Measurements from ENCODE around the gene CSN2. TPM values are rescaled to one million over a fixed set of nuclear protein-coding genes. Genes with fewer than 3 reads are reported as not detected.

Gene CSN2, protein sequence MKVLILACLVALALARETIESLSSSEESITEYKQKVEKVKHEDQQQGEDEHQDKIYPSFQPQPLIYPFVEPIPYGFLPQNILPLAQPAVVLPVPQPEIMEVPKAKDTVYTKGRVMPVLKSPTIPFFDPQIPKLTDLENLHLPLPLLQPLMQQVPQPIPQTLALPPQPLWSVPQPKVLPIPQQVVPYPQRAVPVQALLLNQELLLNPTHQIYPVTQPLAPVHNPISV
- total RNA-seq (2022) (not detected in 2 replicates), Bru-seq, nascent RNA (not detected), BruChase-seq, experiment 1, labeled RNA remaining after a 6-hour chase (not detected), BruChase-seq, experiment 2, labeled RNA remaining after a 2-hour chase (not detected)
- long read RNA-seq = 0 reads

DNA sequence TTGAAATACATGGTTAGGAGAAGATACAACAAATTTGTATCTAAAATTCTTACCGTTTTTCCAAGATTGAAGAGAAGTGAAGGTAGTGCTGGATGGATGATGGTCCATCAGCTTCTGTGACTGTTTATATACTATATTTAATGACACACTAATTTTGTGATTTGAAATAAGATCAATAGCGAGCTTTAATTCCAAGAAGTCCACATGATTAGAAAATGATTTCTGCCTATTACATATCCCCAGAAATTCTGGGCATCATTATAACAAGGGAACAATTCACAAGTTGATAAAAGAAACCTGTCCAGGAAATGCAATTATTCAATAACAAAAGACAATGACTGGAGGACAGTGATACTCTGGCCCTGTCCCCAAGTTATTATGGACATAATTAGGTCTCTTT, at the start of gene CSN2:
Gene CSN2 (minus strand): TSS at position 101 of the 400 bp plus-strand sequence. CDS start 4,733 bp downstream, outside the sequence.
- CTCF ChIA-PET = no interaction called here
- H3K36me3 Mint-ChIP-seq (ENCODE audit: insufficient read depth, unreplicated experiment) = no peaks in the 10 kb centered on the region

GRCh38 chr4:70008771-70009170, 43.2 kb upstream of the CSN2 start:
- H3K4me1 Mint-ChIP-seq (ENCODE audit: insufficient read depth, unreplicated experiment) = no peaks in the 10 kb centered on the region
- peaks cover 93% of the 10 kb centered on the region for H3K27me3 Mint-ChIP-seq (ENCODE audit: insufficient read depth, unreplicated experiment)
- TF ChIP-seq, protein P1, sequence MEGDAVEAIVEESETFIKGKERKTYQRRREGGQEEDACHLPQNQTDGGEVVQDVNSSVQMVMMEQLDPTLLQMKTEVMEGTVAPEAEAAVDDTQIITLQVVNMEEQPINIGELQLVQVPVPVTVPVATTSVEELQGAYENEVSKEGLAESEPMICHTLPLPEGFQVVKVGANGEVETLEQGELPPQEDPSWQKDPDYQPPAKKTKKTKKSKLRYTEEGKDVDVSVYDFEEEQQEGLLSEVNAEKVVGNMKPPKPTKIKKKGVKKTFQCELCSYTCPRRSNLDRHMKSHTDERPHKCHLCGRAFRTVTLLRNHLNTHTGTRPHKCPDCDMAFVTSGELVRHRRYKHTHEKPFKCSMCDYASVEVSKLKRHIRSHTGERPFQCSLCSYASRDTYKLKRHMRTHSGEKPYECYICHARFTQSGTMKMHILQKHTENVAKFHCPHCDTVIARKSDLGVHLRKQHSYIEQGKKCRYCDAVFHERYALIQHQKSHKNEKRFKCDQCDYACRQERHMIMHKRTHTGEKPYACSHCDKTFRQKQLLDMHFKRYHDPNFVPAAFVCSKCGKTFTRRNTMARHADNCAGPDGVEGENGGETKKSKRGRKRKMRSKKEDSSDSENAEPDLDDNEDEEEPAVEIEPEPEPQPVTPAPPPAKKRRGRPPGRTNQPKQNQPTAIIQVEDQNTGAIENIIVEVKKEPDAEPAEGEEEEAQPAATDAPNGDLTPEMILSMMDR (IDR thresholded peaks at IDR 0.05; ENCODE audit: unreplicated experiment) = no peak
- POLR2A ChIA-PET = no interaction called here
- no peak overlapping the region for H3K4me3 Mint-ChIP-seq (ENCODE audit: unreplicated experiment)
- H3K27ac Mint-ChIP-seq (ENCODE audit: low read depth, unreplicated experiment) = no peak overlapping the region
- intact Hi-C loops (cut with micrococcal nuclease) = no loop called here
- DNase-seq (ENCODE audit: unreplicated experiment) = no peak
- CTCF ChIA-PET = interaction anchor here (0.6 kb wide), 1 partner anchor 73 kb away, joined by 3 read pairs; no protein-coding TSS in a partner anchor
- H3K9me3 Mint-ChIP-seq (ENCODE audit: unreplicated experiment) = no peaks in the 10 kb centered on the region
- H3K36me3 Mint-ChIP-seq (ENCODE audit: insufficient read depth, unreplicated experiment) = no peaks in the 10 kb centered on the region
- no TSS peak for BruUV-seq (replicated peaks)

More for the DNA sequence above, at the start of gene CSN2:
- POLR2A ChIA-PET = interaction anchor here (0.6 kb wide), 1 partner anchor 728 kb away, joined by 3 read pairs; no protein-coding TSS in a partner anchor
- TF ChIP-seq, protein P1 (IDR thresholded peaks at IDR 0.05; ENCODE audit: unreplicated experiment) = no peak
- Mint-ChIP-seq H3K27ac (ENCODE audit: low read depth, unreplicated experiment) (no peak within 1 kb of the TSS), H3K4me1 (ENCODE audit: insufficient read depth, unreplicated experiment) (no peaks in the 10 kb centered on the region), H3K27me3 (ENCODE audit: insufficient read depth, unreplicated experiment) (peaks cover 35% of the 10 kb centered on the region), H3K9me3 (ENCODE audit: unreplicated experiment) (no peaks in the 10 kb centered on the region), H3K4me3 (ENCODE audit: unreplicated experiment) (no peak within 1 kb of the TSS)
- BruUV-seq (replicated peaks) = no TSS peak
- DNase-seq (ENCODE audit: unreplicated experiment) = no peak
- intact Hi-C loops (cut with micrococcal nuclease) = no loop called here

DNA sequence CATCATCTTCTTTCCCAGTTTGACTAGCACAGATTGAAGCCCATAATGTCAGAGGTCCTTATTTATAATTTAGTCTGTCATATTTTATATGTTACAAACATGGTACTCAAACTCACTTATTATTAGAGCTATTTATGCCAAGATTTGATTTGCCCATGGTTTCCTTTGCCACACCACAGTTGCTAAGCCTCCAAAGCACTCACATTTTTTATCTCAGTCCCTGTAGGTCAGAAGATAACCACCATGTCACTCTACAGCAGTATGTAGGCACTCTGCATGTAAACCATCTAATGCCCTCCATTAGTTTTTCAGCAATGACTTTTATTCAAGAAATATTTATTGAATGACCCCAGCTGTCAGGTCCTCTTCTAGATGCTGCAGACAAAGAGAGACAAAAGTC, 37.0 kb upstream of the CSN2 start:
- no peaks in the 10 kb centered on the region for H3K9me3 Mint-ChIP-seq (ENCODE audit: unreplicated experiment)
- ChIA-PET POLR2A (no interaction called here), CTCF (no interaction called here)
- DNase-seq (ENCODE audit: unreplicated experiment) = no peak
- H3K4me1 Mint-ChIP-seq (ENCODE audit: insufficient read depth, unreplicated experiment) = no peaks in the 10 kb centered on the region
- H3K4me3 Mint-ChIP-seq (ENCODE audit: unreplicated experiment) = no peak overlapping the region
- no peaks in the 10 kb centered on the region for H3K36me3 Mint-ChIP-seq (ENCODE audit: insufficient read depth, unreplicated experiment)
- BruUV-seq (replicated peaks) = no TSS peak
- intact Hi-C loops (cut with micrococcal nuclease) = no loop called here
- H3K27ac Mint-ChIP-seq (ENCODE audit: low read depth, unreplicated experiment) = no peak overlapping the region
- TF ChIP-seq, protein P1 (IDR thresholded peaks at IDR 0.05; ENCODE audit: unreplicated experiment) = no peak
- H3K27me3 Mint-ChIP-seq (ENCODE audit: insufficient read depth, unreplicated experiment) = peaks cover 59% of the 10 kb centered on the region

- intact Hi-C loops (cut with micrococcal nuclease) = no loop called here
- Mint-ChIP-seq H3K27ac (ENCODE audit: low read depth, unreplicated experiment) (no peak overlapping the region), H3K36me3 (ENCODE audit: insufficient read depth, unreplicated experiment) (no peaks in the 10 kb centered on the region), H3K9me3 (ENCODE audit: unreplicated experiment) (no peaks in the 10 kb centered on the region), H3K4me1 (ENCODE audit: insufficient read depth, unreplicated experiment) (no peaks in the 10 kb centered on the region), H3K4me3 (ENCODE audit: unreplicated experiment) (no peak overlapping the region), H3K27me3 (ENCODE audit: insufficient read depth, unreplicated experiment) (peaks cover 49% of the 10 kb centered on the region)
- ChIA-PET CTCF (no interaction called here), POLR2A (no interaction called here)
- no TSS peak for BruUV-seq (replicated peaks)
- TF ChIP-seq, protein P1 (IDR thresholded peaks at IDR 0.05; ENCODE audit: unreplicated experiment) = no peak
- DNase-seq (ENCODE audit: unreplicated experiment) = no peak
These were observed 35.2 kb upstream of the CSN2 start for GRCh38 chr4:70000711-70001110.
